ENCODE data around the gene AFAP1. TPM values are rescaled to one million over a fixed set of nuclear protein-coding genes. Genes with fewer than 3 reads are reported as not detected.

The AFAP1 gene
- polyA plus RNA-seq, 1 donor (not counting 4 experiments of a cell fraction or from before 2014, with no cell fraction given), result 7.6 TPM

GRCh38 chr4:7828793-7829301 is 110.8 kb downstream of the AFAP1 start:
- Histone ChIP-seq H3K9me3 (ENCODE audit: control insufficient read depth, low read depth, low read length) (no peaks in the 10 kb centered on the region), H4K20me1 (ENCODE audit: control insufficient read depth, extremely low read depth, insufficient read depth, low read length) (no peaks in the 10 kb centered on the region), H3K4me3 (ENCODE audit: control insufficient read depth in 2 of 3, extremely low read depth in 1 of 3, insufficient read depth in 2 of 3, low read depth in 1 of 3, low read length in 3 of 3) (no peak overlapping the region), H3K9me1 (ENCODE audit: control insufficient read depth, extremely low read depth, insufficient read depth, low read length) (no peaks in the 10 kb centered on the region), H3K27ac (ENCODE audit: control insufficient read depth, insufficient read depth, low read length) (peak overlapping the region; percentile 55), H3K9ac (ENCODE audit: control insufficient read depth, extremely low read depth, insufficient read depth, low read length) (no peak overlapping the region), H3K36me3 (ENCODE audit: control insufficient read depth in 2 of 2, extremely low read depth in 1 of 2, insufficient read depth in 2 of 2, low read length in 2 of 2) (peaks cover 5 to 8% of the 10 kb centered on the region in 2 experiments), H3K4me1 (ENCODE audit: control insufficient read depth, extremely low read depth, insufficient read depth, low read length) (peaks cover 10% of the 10 kb centered on the region), H3K4me2 (ENCODE audit: control insufficient read depth, extremely low read depth, insufficient read depth, low read depth, low read length) (no peak overlapping the region), H3K27me3 (ENCODE audit: control insufficient read depth, extremely low read depth, insufficient read depth, low read length) (no peaks in the 10 kb centered on the region), H3K79me2 (ENCODE audit: control insufficient read depth, insufficient read depth, low read length) (no peaks in the 10 kb centered on the region), H2AFZ (ENCODE audit: control insufficient read depth, low read length) (no peak overlapping the region)
- dilution Hi-C loops (cut with MboI; ENCODE audit: extremely low pct_ligation_motif_present, low sequenced_read_pairs), result no loop called here
- DNase-seq (ENCODE audit: low read depth, low spot score) (no peak), FAIRE-seq (no peak)
- TF ChIP-seq EZH2 (IDR thresholded peaks at IDR 0.05; ENCODE audit: low read length) (no peak), CTCF (optimal IDR thresholded peaks at IDR 0.05 in 1 of 3, IDR thresholded peaks at IDR 0.05 in 1 of 3, conservative IDR thresholded peaks at IDR 0.05 in 1 of 3; ENCODE audit: extremely low read depth in 1 of 3, insufficient read depth in 2 of 3, low read length in 3 of 3) (no peak)

DNA sequence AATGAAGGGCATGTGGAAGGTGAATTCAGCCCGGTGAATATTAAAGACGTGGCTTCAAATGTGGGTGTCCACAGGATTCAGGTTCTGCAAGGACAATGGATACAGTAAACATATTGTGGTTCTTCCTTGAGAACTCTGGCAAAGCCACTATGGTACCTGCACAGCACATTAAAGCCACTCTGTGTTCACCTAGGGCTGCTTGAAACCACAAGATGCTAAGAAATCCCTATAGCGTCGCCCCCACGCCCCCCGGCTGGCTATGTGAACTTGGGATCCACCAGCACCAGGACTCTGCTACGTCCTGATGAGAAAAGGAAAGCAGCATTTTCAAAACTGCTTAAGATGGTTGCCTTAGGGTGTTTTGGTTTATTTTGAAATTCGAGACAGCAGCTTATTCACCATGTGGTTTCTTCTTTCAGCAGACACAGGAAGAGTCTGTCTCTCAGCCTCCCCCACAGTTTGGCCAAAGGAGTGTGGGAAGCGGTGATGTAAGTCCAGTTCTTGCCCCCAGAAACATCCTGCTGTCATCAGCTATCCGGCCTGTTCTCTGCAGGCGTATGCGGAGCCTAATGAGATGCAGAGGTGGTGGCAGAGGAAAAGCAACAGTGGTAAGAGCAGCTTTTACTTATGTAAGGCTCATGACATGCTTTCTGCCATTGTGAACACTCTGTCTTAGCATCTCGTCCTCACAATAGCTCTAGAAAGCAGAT is 111.5 kb downstream of the AFAP1 start:
- TF ChIP-seq EZH2 (IDR thresholded peaks at IDR 0.05; ENCODE audit: low read length) (no peak), CTCF (optimal IDR thresholded peaks at IDR 0.05 in 1 of 3, IDR thresholded peaks at IDR 0.05 in 1 of 3, conservative IDR thresholded peaks at IDR 0.05 in 1 of 3; ENCODE audit: extremely low read depth in 1 of 3, insufficient read depth in 2 of 3, low read length in 3 of 3) (no peak)
- Histone ChIP-seq H3K4me3 (ENCODE audit: control insufficient read depth in 2 of 3, extremely low read depth in 1 of 3, insufficient read depth in 2 of 3, low read depth in 1 of 3, low read length in 3 of 3) (no peak overlapping the region), H3K79me2 (ENCODE audit: control insufficient read depth, insufficient read depth, low read length) (no peaks in the 10 kb centered on the region), H3K27me3 (ENCODE audit: control insufficient read depth, extremely low read depth, insufficient read depth, low read length) (no peaks in the 10 kb centered on the region), H2AFZ (ENCODE audit: control insufficient read depth, low read length) (no peak overlapping the region), H3K9me3 (ENCODE audit: control insufficient read depth, low read depth, low read length) (no peaks in the 10 kb centered on the region), H3K27ac (ENCODE audit: control insufficient read depth, insufficient read depth, low read length) (peak overlapping the region; percentile 55), H3K36me3 (ENCODE audit: control insufficient read depth in 2 of 2, extremely low read depth in 1 of 2, insufficient read depth in 2 of 2, low read length in 2 of 2) (peaks cover 5 to 10% of the 10 kb centered on the region in 2 experiments), H4K20me1 (ENCODE audit: control insufficient read depth, extremely low read depth, insufficient read depth, low read length) (no peaks in the 10 kb centered on the region), H3K9me1 (ENCODE audit: control insufficient read depth, extremely low read depth, insufficient read depth, low read length) (no peaks in the 10 kb centered on the region), H3K4me1 (ENCODE audit: control insufficient read depth, extremely low read depth, insufficient read depth, low read length) (peaks cover 10% of the 10 kb centered on the region), H3K9ac (ENCODE audit: control insufficient read depth, extremely low read depth, insufficient read depth, low read length) (peak overlapping the region; percentile 18), H3K4me2 (ENCODE audit: control insufficient read depth, extremely low read depth, insufficient read depth, low read depth, low read length) (peak overlapping the region; percentile 2)
- no peak for DNase-seq (ENCODE audit: low read depth, low spot score)
- dilution Hi-C loops (cut with MboI; ENCODE audit: extremely low pct_ligation_motif_present, low sequenced_read_pairs), result no loop called here
- FAIRE-seq, result peak; percentile 84
